ENCODE results near the gene PSG2. TPM values are rescaled to one million over a fixed set of nuclear protein-coding genes. Genes with fewer than 3 reads are reported as not detected.
"Not testable (repeated sequence)": the region's sequence is repeated elsewhere in the genome, so short reads cannot be mapped to it uniquely, and the experiment has no call there.

PSG2 gene
- total RNA-seq, 1 donor from 2014 or later = not detected

DNA sequence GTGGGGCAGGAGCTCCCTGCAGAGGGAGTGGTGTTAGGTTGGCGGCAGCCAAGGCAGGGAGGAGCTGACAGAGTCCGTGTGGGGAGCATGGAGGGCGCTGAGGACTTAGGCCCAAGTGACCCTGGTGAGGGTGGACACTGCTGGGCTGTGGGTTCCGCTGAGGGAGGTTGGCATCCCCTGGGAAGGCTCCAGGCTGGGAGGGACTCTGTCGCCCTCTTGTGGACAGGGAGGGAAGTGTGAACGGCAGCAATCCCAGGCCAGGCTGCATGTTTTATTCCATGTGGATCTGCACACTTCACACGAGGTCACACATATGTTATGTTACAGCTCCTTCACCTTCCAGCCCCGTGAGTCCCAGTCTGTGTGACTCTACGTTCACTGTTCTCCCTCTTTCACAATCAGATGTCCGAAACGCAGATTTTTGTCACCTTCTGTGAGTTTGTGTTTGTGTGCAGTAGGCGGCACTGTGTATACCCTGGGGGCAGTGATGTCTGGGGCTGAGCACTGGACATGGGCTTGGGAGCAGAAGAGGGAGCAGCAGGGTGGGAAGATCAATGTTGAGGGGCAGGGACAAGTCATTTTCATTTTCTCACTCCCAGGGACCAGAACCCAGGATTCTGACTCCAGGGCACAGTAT lies 1.8 kb upstream of the PSG2 start:
- intact Hi-C loops (cut with micrococcal nuclease) = not testable (repeated sequence)

DNA sequence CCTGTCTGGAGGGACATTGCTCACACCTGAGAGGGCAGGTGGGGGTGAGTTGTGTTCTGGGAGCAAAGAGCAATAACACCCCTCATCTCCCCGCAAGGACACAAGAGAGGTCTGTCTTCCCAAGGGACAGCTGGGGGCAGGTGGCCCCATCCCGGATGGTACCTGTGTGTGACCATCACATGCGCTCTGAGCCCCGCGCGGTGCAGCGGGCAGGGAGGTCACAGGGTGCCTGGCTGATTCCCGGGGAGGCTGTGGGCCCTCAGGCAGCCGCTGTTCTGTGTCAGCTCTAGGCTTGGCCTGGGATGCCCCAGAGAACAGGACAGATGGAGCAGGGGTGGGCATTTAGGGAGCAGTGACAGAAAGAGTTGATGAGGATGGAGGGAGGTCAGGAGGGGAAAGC lies 1.2 kb upstream of the PSG2 start:
- intact Hi-C loops (cut with micrococcal nuclease); ATAC-seq; DNase-seq: not testable (repeated sequence)

More for the DNA sequence above, 1.8 kb upstream of the PSG2 start:
- not testable (repeated sequence) for DNase-seq, ATAC-seq

DNA sequence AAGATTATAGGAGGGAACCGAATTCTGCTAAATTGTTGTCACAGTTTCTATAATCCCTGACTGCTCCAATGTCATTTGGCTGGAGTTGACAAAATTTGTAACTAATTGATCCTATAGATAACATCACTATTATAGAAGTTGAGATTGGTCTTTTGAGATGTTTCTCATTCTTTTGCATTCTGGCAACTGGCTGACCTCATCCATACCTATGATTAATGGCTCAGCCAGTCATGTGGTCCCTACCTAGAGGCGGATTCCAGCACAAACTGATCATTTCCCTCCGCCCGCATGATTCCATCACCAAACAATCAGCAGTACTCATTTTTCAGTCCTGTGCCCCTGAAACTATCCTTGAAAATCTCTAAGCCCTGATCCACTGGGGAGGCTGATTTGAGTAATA lies 4.2 kb downstream of the PSG2 start:
- intact Hi-C loops (cut with micrococcal nuclease) = no loop called here
- DNase-seq (no peak), ATAC-seq (no peak)

DNA sequence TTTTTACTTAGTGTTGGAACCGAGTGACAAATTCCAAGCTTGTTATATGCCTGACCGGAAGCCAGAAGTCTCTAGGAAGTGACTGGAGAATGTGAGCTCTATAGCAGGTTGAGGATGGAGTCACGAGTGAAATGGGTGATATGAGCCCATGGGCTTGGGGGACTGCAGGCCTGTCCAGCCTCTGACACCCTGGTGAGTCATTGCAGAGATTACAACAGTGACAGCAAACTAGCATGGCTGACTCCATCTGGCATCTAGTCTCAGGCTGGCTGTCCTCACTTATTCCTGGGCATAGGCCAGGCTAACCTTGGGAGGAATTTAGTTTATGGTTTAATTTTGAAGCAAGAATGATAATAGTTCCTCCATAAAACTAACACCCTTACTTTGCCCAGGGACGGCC lies 4.6 kb downstream of the PSG2 start:
- intact Hi-C loops (cut with micrococcal nuclease); DNase-seq; ATAC-seq: not testable (repeated sequence)

DNA sequence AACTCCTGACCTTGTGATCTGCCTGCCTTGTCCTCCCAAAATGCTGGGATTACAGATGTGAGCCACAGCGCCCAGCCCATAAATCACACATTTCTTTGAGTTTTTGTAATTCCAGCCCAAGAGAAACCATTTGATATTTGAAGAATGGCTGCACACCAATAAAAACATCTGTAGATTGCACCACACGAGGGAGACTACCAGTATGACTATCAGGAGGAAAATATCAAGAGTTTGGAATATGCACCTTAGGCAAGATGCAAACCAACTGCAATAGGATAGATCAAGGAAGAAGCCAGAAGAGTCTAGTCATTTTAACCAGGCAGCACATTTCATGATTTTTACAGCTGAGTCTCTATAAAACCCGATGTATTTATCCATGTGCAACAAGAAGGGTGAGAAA lies 20.1 kb downstream of the PSG2 start:
- DNase-seq; intact Hi-C loops (cut with micrococcal nuclease); ATAC-seq: not testable (repeated sequence)

DNA sequence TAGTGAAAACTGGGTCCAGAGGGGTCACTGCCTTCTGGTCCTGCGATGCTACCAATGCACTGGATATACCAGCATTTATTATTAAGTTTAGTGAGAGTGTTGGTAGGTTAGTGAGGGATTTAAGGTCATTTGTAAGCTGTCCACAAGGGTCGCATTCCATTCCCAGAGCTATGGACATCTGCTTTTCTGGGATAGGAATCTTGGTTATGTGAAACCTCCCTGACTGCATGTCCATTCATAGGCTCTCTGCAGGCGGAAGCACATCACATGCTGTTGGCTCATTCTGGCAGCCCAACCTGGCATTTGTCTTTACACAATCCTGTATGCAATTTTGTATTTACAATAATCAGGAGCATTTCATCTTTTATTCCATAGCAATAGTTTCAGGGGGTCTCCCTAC lies 21.2 kb downstream of the PSG2 start:
- ATAC-seq; DNase-seq; intact Hi-C loops (cut with micrococcal nuclease): not testable (repeated sequence)

DNA sequence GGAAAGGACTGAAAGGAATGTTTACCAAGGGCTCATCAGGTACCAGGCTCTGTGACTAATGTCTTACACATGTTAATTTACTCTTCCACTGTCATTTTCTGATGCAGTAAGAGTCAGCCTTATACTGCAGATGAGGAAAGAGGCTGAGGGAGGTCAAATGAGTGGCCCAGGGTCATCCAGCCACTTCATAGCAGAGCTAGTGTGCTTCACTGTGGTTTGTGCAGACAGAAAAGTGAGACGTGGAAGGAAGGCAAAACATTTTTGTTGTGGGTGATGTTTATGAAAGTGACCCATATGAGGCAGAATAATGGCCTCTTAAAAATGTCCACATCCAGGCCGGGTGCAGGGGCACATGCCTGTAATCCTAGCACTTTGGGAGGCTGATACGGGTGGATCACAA lies 22.2 kb downstream of the PSG2 start:
- intact Hi-C loops (cut with micrococcal nuclease); DNase-seq; ATAC-seq: not testable (repeated sequence)

DNA sequence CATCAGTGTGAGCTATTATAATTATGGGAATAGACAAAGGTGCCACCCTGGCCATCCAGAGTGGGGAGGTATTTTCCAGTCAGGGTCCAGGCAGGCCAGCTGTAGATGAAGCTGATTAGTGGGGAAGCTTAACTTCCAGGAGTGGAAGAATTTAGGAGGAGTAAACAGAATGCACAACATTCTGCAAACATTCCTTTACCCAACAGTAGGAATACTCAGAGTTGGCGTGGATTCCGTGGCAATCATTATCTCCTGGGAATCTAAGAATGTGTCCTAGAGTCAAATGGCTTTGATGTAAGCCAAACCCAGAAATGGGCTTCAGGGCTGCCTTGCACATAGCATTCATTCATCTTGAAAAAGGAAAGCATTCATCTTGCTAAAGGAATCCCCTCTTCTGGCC lies 23.0 kb downstream of the PSG2 start:
- DNase-seq; ATAC-seq; intact Hi-C loops (cut with micrococcal nuclease): not testable (repeated sequence)

DNA sequence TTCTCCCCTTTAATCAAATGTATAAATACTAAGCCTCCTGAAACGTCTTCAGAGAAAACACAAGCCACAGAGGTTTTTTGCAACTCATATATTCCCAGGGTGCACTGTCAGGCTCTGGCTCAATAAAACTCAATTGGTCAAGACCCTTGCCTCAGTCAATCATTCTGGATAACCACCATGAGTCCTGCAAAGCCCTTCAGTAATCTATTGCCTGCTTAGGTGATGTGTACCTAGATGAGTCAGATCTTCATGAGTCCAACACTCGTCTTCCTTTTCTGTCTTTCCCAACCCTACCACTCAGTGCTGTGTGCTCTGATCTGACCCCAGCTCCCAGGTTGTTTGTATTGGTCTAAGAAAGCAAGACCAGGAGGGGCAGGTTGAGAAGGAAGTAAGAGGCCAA lies 24.1 kb downstream of the PSG2 start:
- not testable (repeated sequence) for DNase-seq, ATAC-seq

DNA sequence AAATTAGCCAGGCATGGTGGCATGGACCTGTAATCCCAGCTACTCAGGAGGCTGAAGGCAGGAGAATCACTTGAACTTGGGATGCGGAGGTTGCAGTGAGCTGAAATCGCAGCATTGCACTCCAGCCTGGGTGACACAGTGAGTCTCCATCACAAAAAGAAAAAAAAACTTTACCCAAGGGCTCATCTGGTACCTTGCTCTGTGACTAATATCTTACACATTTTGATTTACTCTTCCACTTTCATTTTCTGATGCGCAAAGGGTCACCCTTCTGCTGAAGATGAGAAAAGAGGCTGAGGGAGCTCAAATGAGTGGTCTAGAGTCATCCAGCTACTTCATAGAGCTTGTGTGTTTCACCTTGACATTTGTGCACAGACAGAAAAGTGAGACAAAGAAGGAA lies 34.5 kb downstream of the PSG2 start:
- ATAC-seq; DNase-seq; intact Hi-C loops (cut with micrococcal nuclease): not testable (repeated sequence)

More for the DNA sequence above, 24.1 kb downstream of the PSG2 start:
- intact Hi-C loops (cut with micrococcal nuclease) = not testable (repeated sequence)

DNA sequence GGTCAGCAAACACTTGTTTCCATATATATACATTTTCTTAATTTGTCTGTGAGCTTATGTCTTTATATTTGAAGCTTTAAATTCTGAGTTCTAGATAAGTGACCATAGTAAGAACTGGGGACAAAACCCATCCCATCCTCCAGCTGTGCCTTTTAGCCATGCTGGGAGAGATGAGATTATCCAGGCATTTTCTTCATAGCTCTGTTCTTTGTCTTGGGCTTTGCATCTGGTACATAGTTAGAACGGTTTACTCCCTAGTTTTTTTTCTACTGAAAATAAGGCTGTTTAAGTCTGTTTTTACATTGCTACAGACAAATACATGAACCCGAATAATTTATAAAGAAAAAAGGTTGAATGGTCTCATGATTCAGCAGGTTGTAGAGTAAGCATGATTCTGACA lies 35.9 kb downstream of the PSG2 start:
- intact Hi-C loops (cut with micrococcal nuclease); DNase-seq; ATAC-seq: not testable (repeated sequence)

DNA sequence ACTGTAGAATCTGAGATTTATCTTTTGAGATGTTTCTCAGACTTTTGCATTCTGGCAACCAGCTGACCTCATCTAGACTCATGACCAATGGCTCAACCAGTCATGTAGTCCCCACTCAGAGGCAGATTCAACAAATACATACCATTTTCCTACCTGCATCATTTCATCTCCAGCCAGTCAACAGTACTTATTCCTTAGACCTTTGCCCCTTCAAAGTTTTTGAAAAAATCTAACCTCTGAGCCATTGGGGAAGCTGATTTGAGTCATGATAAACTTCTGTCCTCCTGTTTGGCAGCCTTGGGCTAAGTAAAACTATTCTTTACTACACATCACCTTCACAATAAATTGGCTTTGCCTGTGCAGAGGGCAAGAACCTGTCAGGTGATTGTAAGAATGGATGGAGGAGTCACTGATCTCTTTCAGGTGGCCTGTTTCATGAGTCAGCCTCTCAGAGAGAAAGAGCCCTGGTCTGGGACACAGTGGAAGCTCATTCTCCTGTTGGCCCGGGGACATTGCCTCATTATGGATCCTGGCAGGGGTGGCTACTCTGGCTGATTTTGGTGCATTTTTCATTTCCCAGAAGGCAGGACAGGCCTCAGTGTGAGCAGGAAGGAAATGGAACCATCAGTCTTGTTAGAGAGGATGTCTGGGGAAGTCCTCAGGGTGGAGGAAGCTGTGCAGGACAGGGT lies 38.9 kb downstream of the PSG2 start:
- intact Hi-C loops (cut with micrococcal nuclease); ATAC-seq; DNase-seq: not testable (repeated sequence)

DNA sequence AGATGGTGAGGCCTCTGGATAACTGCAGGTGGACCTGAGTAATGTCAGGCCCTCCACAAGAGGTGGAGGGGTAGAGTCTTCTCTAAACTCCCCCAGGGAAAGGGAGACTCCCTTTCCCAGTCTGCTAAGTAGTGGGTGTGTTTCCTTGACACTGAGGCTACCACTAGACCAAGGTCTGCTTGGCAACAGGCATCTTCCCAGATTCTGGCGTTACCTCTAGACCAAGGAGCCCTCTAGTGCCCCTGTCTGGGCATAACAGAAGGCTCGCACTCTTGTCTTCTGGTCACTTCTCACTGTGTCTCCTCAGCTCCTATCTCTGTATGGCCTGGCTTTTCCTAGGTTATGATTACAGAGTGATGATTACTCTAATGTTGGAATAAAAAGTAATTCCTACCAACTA lies 50.9 kb downstream of the PSG2 start:
- DNase-seq; intact Hi-C loops (cut with micrococcal nuclease); ATAC-seq: not testable (repeated sequence)

DNA sequence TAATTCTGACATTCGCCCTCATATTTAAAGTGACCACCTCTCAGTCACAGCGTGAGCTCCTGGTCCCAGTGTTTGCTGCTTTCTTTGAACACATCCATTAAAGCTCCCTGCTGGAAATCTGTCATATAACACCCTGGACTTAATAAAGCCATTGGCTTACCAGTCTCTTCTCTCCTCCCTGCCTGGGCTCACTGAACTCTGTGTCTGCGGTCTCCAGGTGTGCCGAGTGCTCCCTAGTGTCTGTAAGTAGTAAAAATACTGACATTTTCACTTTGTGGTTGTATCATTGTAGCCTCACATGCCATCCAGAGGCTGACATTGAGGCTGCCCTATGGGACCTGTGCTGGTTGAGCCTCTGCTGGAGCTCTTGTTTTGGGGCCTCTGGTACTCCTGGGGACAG lies 53.6 kb downstream of the PSG2 start:
- DNase-seq (no peak), ATAC-seq (no peak)
- intact Hi-C loops (cut with micrococcal nuclease) = no loop called here

DNA sequence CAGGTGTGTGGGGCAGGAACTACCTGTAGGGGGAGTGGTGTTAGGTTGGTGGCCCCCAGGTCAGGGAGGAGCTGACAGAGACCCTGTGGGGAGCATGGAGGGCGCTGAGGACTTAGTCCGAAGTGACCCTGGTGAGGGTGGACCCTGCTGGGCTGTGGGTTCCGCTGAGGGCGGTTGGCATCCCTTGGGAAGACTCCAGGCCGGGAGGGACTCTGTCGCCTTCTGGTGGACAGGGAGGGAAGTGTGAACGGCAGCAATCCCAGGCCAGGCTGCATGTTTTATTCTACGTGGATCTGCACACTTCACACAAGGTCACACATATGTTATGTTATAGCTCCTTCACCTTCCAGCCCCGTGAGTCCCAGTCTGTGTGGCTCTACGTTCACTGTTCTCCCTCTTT lies 54.5 kb downstream of the PSG2 start:
- ATAC-seq; intact Hi-C loops (cut with micrococcal nuclease): not testable (repeated sequence)

DNA sequence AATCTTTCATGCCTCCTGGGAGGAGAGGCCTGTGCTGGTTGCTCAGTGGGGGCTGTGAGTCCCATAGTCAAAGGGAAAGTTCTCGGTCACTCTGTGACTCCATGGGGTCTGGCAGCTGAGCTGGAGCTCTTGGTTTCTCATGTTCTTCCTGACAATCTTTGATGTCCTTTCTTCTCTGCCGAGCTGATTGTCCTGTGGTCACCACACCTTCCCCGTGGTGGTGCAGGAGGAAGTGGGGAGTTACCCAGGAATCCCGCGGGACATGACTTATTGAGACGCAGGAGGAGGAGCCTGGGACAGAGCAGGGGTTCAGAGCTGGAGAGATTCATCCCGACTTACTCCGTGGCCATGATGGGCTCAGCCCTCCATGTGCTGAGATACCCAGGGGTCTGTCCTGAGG lies 55.4 kb downstream of the PSG2 start:
- DNase-seq, ATAC-seq: not testable (repeated sequence)

More for the DNA sequence above, 54.5 kb downstream of the PSG2 start:
- not testable (repeated sequence) for DNase-seq

DNA sequence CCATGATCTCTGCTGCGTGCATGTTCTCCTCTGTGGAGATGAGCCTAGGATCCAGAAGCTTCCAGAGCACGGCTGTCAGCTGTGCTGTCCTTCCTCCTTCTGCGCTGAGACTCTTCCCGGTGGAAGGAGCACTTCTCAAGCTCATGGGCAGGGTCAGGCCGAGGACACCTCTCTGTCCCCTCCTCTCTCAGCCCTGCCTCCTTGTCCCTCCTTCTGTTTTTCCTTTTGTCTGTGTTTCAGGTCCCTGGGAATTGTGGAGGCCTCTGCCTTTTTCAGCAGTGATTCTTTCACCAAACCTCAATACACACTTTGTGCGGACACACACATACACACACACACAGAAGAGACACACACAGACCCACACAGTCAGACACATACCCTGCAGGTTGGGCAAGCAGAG lies 56.1 kb downstream of the PSG2 start, which contains the start of gene PSG11:
Gene PSG11, minus strand, starts transcription at position 101 of the 400 bp plus-strand sequence. Its CDS starts 97 bp downstream, at position 4.
- DNase-seq; ATAC-seq; intact Hi-C loops (cut with micrococcal nuclease): not testable (repeated sequence)

More for the DNA sequence above, 55.4 kb downstream of the PSG2 start:
- intact Hi-C loops (cut with micrococcal nuclease) = not testable (repeated sequence)

DNA sequence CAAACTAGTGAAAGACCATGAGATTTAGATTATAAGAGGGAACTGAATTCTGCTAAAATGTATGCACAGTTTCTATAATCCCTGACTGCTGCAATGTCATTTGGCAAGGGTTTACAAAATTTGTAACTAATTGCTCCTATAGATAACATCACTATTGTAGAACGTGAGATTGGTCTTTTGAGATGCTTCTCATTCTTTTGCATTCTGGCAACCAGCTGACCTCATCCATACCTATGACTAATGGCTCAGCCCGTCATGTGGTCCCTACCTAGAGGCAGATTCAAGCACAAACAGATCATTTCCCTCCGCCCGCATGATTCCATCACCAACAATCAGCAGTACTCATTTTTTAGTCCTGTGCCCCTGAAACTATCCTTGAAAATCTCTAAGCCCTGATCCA lies 60.4 kb downstream of the PSG2 start:
- intact Hi-C loops (cut with micrococcal nuclease); ATAC-seq; DNase-seq: not testable (repeated sequence)

DNA sequence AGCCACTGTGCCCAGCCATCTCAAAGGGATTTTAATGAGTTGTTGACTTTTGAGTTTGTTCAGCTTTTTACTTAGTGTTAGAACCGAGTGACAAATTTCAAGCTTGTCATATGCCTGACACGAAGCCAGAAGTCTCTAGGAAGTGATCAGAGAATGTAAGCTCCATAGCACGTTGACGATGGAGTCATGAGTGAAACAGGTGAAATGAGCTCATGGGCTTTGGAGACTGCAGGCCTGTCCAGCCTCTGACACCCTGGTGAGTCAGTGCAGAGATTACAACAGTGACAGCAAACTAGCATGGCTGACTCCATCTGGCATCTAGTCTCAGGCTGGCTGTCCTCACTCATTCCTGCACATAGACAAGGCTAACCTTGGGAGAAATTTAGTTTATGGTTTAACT lies 60.9 kb downstream of the PSG2 start:
- intact Hi-C loops (cut with micrococcal nuclease); DNase-seq; ATAC-seq: not testable (repeated sequence)

DNA sequence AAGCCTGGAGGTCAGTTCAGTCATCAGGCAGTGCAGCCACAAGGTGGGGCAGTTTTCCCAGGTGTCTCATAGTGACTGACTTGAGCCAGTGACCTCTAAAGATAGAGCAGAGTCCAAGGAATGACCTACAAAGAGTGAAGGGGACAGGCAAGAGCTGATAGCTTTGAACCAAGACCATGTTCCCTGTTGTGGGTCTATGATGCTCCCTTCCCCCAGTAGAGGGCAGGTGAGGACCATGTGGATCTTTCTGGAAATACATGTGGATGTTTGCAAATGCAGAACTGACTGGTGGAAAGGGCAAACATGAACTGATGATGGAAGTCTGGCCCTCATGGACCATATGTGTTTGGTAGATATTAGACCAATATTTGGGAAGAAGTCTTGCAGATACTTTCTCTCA lies 62.9 kb downstream of the PSG2 start:
- ATAC-seq; DNase-seq; intact Hi-C loops (cut with micrococcal nuclease): not testable (repeated sequence)

Measured in left ventricle myocardium superior (tissue), 1 donor.